ENCODE measurements around the gene FRMD4A. TPM values are rescaled to one million over a fixed set of nuclear protein-coding genes. Genes with fewer than 3 reads are reported as not detected.

Gene FRMD4A
- total RNA-seq, 2 donors from 2014 or later: 22.3 to 22.4 TPM

- Histone ChIP-seq H3K4me3 (ENCODE audit: low read length) (no peak overlapping the region), H3K36me3 (ENCODE audit: control insufficient read depth, insufficient read depth, low read length) (no peaks in the 10 kb centered on the region), H3K9ac (ENCODE audit: extremely low read depth, low read length, poor library complexity, severe bottlenecking) (no peak overlapping the region), H3K9me3 (ENCODE audit: control insufficient read depth, low read length) (no peaks in the 10 kb centered on the region), H3K4me1 (ENCODE audit: control insufficient read depth, insufficient read depth, low read length) (peaks cover 6% of the 10 kb centered on the region), H3K27me3 (ENCODE audit: control insufficient read depth, insufficient read depth, low read length, poor library complexity, severe bottlenecking) (no peaks in the 10 kb centered on the region), H3K27ac (ENCODE audit: low read depth, low read length) (no peak overlapping the region)
- Mint-ChIP-seq H3K36me3 (ENCODE audit: low read depth) (no peaks in the 10 kb centered on the region), H3K4me3 (no peak overlapping the region), H3K4me1 (peaks cover 22% of the 10 kb centered on the region), H3K27ac (no peak overlapping the region), H3K27me3 (ENCODE audit: insufficient read depth) (no peaks in the 10 kb centered on the region), H3K9me3 (no peaks in the 10 kb centered on the region)
- 85 to 88% methylated on average over 3 to 4 of the region's 4 CpGs for WGBS, 2 experiments (ENCODE audit: insufficient coverage in 1 of 2, insufficient read length in 1 of 2)
- TF ChIP-seq CTCF (conservative IDR thresholded peaks at IDR 0.05): no peak
- DNase-seq: no peak
Measured at GRCh38 chr10:14182781-14183180, 147.9 kb downstream of the FRMD4A start.

GRCh38 chr10:14181567-14181936 is 149.2 kb downstream of the FRMD4A start:
- DNase-seq: no peak
- Histone ChIP-seq H3K4me3 (ENCODE audit: low read length) (no peak overlapping the region), H3K9me3 (ENCODE audit: control insufficient read depth, low read length) (no peaks in the 10 kb centered on the region), H3K27ac (ENCODE audit: low read depth, low read length) (no peak overlapping the region), H3K4me1 (ENCODE audit: control insufficient read depth, insufficient read depth, low read length) (peaks cover 6% of the 10 kb centered on the region), H3K9ac (ENCODE audit: extremely low read depth, low read length, poor library complexity, severe bottlenecking) (no peak overlapping the region), H3K27me3 (ENCODE audit: control insufficient read depth, insufficient read depth, low read length, poor library complexity, severe bottlenecking) (no peaks in the 10 kb centered on the region), H3K36me3 (ENCODE audit: control insufficient read depth, insufficient read depth, low read length) (no peaks in the 10 kb centered on the region)
- no peaks in the 10 kb centered on the region for H3K9me3 Mint-ChIP-seq
- H3K4me1 Mint-ChIP-seq: peaks cover 22% of the 10 kb centered on the region
- no peak overlapping the region for H3K4me3 Mint-ChIP-seq
- no peak overlapping the region for H3K27ac Mint-ChIP-seq
- no peaks in the 10 kb centered on the region for H3K36me3 Mint-ChIP-seq (ENCODE audit: low read depth)
- H3K27me3 Mint-ChIP-seq (ENCODE audit: insufficient read depth): no peaks in the 10 kb centered on the region
- no peak for TF ChIP-seq CTCF (conservative IDR thresholded peaks at IDR 0.05)
- 92 to 96% methylated on average over 2 to 3 of the region's 3 CpGs for WGBS, 2 experiments (ENCODE audit: insufficient coverage in 1 of 2, insufficient read length in 1 of 2)

GRCh38 chr10:14180911-14181566 is 149.7 kb downstream of the FRMD4A start:
- Mint-ChIP-seq H3K4me3 (no peak overlapping the region), H3K27ac (no peak overlapping the region), H3K27me3 (ENCODE audit: insufficient read depth) (no peaks in the 10 kb centered on the region), H3K9me3 (no peaks in the 10 kb centered on the region), H3K36me3 (ENCODE audit: low read depth) (no peaks in the 10 kb centered on the region), H3K4me1 (peaks cover 20% of the 10 kb centered on the region)
- H3K4me3 ChIP-seq (ENCODE audit: low read length): no peak overlapping the region
- TF ChIP-seq CTCF (conservative IDR thresholded peaks at IDR 0.05): no peak
- H3K36me3 ChIP-seq (ENCODE audit: control insufficient read depth, insufficient read depth, low read length): no peaks in the 10 kb centered on the region
- no peak overlapping the region for H3K9ac ChIP-seq (ENCODE audit: extremely low read depth, low read length, poor library complexity, severe bottlenecking)
- no peak for DNase-seq
- H3K27ac ChIP-seq (ENCODE audit: low read depth, low read length): no peak overlapping the region
- whole genome bisulfite sequencing, 2 experiments (ENCODE audit: insufficient coverage in 1 of 2, insufficient read length in 1 of 2): 71 to 80% methylated on average over 10 to 12 of the region's 13 CpGs
- H3K27me3 ChIP-seq (ENCODE audit: control insufficient read depth, insufficient read depth, low read length, poor library complexity, severe bottlenecking): no peaks in the 10 kb centered on the region
- no peaks in the 10 kb centered on the region for H3K9me3 ChIP-seq (ENCODE audit: control insufficient read depth, low read length)
- H3K4me1 ChIP-seq (ENCODE audit: control insufficient read depth, insufficient read depth, low read length): peaks cover 6% of the 10 kb centered on the region

Data from endodermal cell (in vitro differentiated cells).